Measurements from ENCODE around the gene LRRC40. TPM values are rescaled to one million over a fixed set of nuclear protein-coding genes. Genes with fewer than 3 reads are reported as not detected.

The LRRC40 gene
- total and polyA plus RNA-seq, 9 of the 15 experiments (the other 6 are each of a cell fraction or from before 2014, with no cell fraction given) = 16.1 to 36.2 (median 30.9) TPM

- TF ChIP-seq HINFP (tag; conservative IDR thresholded peaks at IDR 0.05; ENCODE audit: low read depth) = no peak
- no peak for TF ChIP-seq HMG20A (CRISPR knock-in tag; conservative IDR thresholded peaks at IDR 0.05)
- TF ChIP-seq NR4A1 (CRISPR knock-in tag; IDR thresholded peaks at IDR 0.05) = no peak
- TF ChIP-seq NR4A1 (tag; IDR thresholded peaks at IDR 0.05) = no peak
- 0 out of 2 replicates have a peak, but pooled peaks have one; percentile 41 for TF ChIP-seq ATF4 (CRISPR knock-in tag; IDR thresholded peaks at IDR 0.05)
- TF ChIP-seq NFIX (CRISPR knock-in tag; IDR thresholded peaks at IDR 0.05; ENCODE audit: low read depth) = no peak
- TF ChIP-seq CC2D1A (IDR thresholded peaks at IDR 0.05) = no peak
- no peak for TF ChIP-seq KLF10 (CRISPR knock-in tag; IDR thresholded peaks at IDR 0.05)
- no peak for TF ChIP-seq ZNF79 (CRISPR knock-in tag; IDR thresholded peaks at IDR 0.05; ENCODE audit: low read depth)
- no peak for TF ChIP-seq SRSF9 (IDR thresholded peaks at IDR 0.05; ENCODE audit: borderline replicate concordance, low read depth, low read length)
- no peak for TF ChIP-seq TAF1 (IDR thresholded peaks at IDR 0.05; ENCODE audit: control insufficient read depth, extremely low read depth, insufficient read depth, low read length, severe bottlenecking)
- no peak for TF ChIP-seq AFF4 (CRISPR knock-in tag; IDR thresholded peaks at IDR 0.05)
- TF ChIP-seq NFRKB (IDR thresholded peaks at IDR 0.05; ENCODE audit: low read depth) = no peak
- no peak for TF ChIP-seq ZNF224 (CRISPR knock-in tag; IDR thresholded peaks at IDR 0.05)
- no peak for TF ChIP-seq ZNF175 (CRISPR knock-in tag; IDR thresholded peaks at IDR 0.05; ENCODE audit: low read depth)
- no peak for TF ChIP-seq TAF9B (IDR thresholded peaks at IDR 0.05; ENCODE audit: partially characterized antibody)
- TF ChIP-seq U2AF2 (optimal IDR thresholded peaks at IDR 0.05; ENCODE audit: low read depth, low read length) = no peak
- no peak for TF ChIP-seq ZNF764 (CRISPR knock-in tag; IDR thresholded peaks at IDR 0.05; ENCODE audit: low read depth)
- TF ChIP-seq USF2 (CRISPR knock-in tag; IDR thresholded peaks at IDR 0.05) = no peak
- no peak for TF ChIP-seq PHF20 (IDR thresholded peaks at IDR 0.05; ENCODE audit: partially characterized antibody)
- TF ChIP-seq ZNF347 (CRISPR knock-in tag; IDR thresholded peaks at IDR 0.05; ENCODE audit: low read depth) = no peak
- TF ChIP-seq ATF3 (IDR thresholded peaks at IDR 0.05) = peak; percentile 57; the same call in 1 of the 2 replicates
- no peak for TF ChIP-seq ATF3 (CRISPR knock-in tag; conservative IDR thresholded peaks at IDR 0.05)
These were observed 101.6 kb downstream of the LRRC40 start (continued) for GRCh38 chr1:70103770-70104169.
